Kidney (tissue), 14 donors: ENCODE measurements around the gene ZNF398. TPM values are rescaled to one million over a fixed set of nuclear protein-coding genes. Genes with fewer than 3 reads are reported as not detected.

Experiments used
- DNase-seq, 5 donors: peaks; one replicate each; pipeline ENCODE4 v3.0.0-alpha.2; 2013 to 2020
- FAIRE-seq: peaks from 2 replicates; lab custom pipeline; 2012; peaks lifted over from hg19 to GRCh38; lab: Jason Lieb, UNC
- H3K27ac ChIP-seq, 2 donors: one replicate each; pipeline ENCODE4 v1.7.0; 2013; ENCODE audit warnings: low read depth in 2 of 2, low read length in 2 of 2, inconsistent platforms in 1 of 2
- H3K27me3 ChIP-seq: one replicate; pipeline ENCODE4 v1.7.1; 2013; ENCODE audit warnings: low read length, inconsistent platforms; ENCODE audit not compliant: control insufficient read depth, insufficient read depth
- H3K36me3 ChIP-seq, 3 donors: one replicate each; pipeline versions ENCODE4 v1.7.0 to v1.7.1; 2013; ENCODE audit warnings: low read length in 3 of 3, control low read depth in 1 of 3, inconsistent platforms in 1 of 3; ENCODE audit not compliant: insufficient read depth in 3 of 3, control insufficient read depth in 2 of 3
- H3K4me1 ChIP-seq, 3 donors: one replicate each; pipeline versions ENCODE4 v1.7.0 to v1.7.1; 2013; ENCODE audit warnings: low read length in 3 of 3, inconsistent platforms in 1 of 3, low read depth in 1 of 3; ENCODE audit not compliant: control insufficient read depth in 2 of 3, insufficient read depth in 2 of 3
- H3K4me3 ChIP-seq, 3 donors: one replicate each; pipeline versions ENCODE4 v1.7.0 to v1.8.1; 2013; ENCODE audit warnings: low read length in 3 of 3, control low read depth in 1 of 3, inconsistent platforms in 1 of 3
- H3K9ac ChIP-seq, 3 donors: one replicate each; pipeline versions ENCODE4 v1.7.0 to v1.7.1; 2013; ENCODE audit warnings: low read length in 3 of 3, control low read depth in 1 of 3, inconsistent platforms in 1 of 3
- H3K9me3 ChIP-seq, 3 donors: one replicate each; pipeline versions ENCODE4 v1.7.0 to v1.7.1; 2013; ENCODE audit warnings: low read length in 3 of 3, control low read depth in 1 of 3, inconsistent platforms in 1 of 3; ENCODE audit not compliant: control insufficient read depth in 2 of 3, insufficient read depth in 1 of 3
- intact Hi-C: fragments of 100-400 bp; cut with DNase I; formaldehyde crosslinking; loops from one replicate; pipeline ENCODE4 v1.11.1; 2022
- polyA plus RNA-seq: library from polyadenylated mRNA; stranded (reverse); fragments of 350-450 nt; fragmentation: Illumina TruSeq; extraction: RNeasy Lipid Tissue Mini Kit (QIAGEN cat#74804); gene quantifications from one replicate; pipeline ENCODE4 v1.2.3, GENCODE V29; 2014; ENCODE audit warnings: low read depth, low replicate concordance; ENCODE audit not compliant: insufficient read depth
- total RNA-seq: library from RNA; stranded (reverse); fragmentation: NEBNext Ultra II Directional; extraction: Animal tissue kit (Norgen Biotek cat#: 25700); gene quantifications from one replicate; pipeline ENCODE4 v1.2.1, GENCODE V29; 2021
- TF ChIP-seq, protein P1 (sequence below): IDR thresholded peaks from 3 replicates; pipeline ENCODE4 v1.5.1; 2012; ENCODE audit warnings: mild to moderate bottlenecking, moderate library complexity, borderline replicate concordance; ENCODE audit not compliant: insufficient read depth; ENCODE audit errors: extremely low read depth
- donor health status: control.
- donor health status: control.
- donor health status: control.
- donor health status: control.
- donor health status: control.
- donor health status: DM: yes; HTN: yes; CAD: no.
- donor health status: Normal renal cell carcinoma (clear cell type).

Gene ZNF398
- total and polyA plus RNA-seq, 2 donors from 2014 or later = 3.2 to 12.6 TPM

DNA sequence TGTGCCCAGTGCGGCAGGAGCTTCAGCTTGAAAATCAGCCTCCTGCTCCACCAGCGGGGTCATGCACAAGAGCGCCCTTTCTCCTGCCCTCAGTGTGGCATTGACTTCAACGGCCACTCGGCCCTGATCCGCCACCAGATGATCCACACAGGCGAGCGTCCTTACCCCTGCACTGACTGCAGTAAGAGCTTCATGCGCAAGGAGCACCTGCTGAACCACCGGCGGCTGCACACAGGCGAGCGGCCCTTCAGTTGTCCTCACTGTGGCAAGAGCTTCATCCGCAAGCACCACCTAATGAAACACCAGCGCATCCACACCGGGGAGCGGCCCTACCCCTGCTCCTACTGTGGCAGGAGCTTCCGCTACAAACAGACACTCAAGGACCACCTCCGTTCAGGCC lies 32.0 kb downstream of the ZNF398 start:
- DNase-seq = no peak
- no peak for FAIRE-seq
- no peaks in the 10 kb centered on the region for H3K9me3 ChIP-seq
- no peaks in the 10 kb centered on the region for H3K27me3 ChIP-seq
- intact Hi-C loops = no loop called here
- TF ChIP-seq, protein P1, sequence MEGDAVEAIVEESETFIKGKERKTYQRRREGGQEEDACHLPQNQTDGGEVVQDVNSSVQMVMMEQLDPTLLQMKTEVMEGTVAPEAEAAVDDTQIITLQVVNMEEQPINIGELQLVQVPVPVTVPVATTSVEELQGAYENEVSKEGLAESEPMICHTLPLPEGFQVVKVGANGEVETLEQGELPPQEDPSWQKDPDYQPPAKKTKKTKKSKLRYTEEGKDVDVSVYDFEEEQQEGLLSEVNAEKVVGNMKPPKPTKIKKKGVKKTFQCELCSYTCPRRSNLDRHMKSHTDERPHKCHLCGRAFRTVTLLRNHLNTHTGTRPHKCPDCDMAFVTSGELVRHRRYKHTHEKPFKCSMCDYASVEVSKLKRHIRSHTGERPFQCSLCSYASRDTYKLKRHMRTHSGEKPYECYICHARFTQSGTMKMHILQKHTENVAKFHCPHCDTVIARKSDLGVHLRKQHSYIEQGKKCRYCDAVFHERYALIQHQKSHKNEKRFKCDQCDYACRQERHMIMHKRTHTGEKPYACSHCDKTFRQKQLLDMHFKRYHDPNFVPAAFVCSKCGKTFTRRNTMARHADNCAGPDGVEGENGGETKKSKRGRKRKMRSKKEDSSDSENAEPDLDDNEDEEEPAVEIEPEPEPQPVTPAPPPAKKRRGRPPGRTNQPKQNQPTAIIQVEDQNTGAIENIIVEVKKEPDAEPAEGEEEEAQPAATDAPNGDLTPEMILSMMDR = no peak
- H3K27ac ChIP-seq = no peak overlapping the region
- H3K4me1 ChIP-seq = peaks cover 0 to 2% (median 0%) of the 10 kb centered on the region in 3 donors
- H3K4me3 ChIP-seq = no peak overlapping the region
- H3K9ac ChIP-seq = no peak overlapping the region
- peaks cover 3 to 31% (median 18%) of the 10 kb centered on the region in 3 donors for H3K36me3 ChIP-seq

DNA sequence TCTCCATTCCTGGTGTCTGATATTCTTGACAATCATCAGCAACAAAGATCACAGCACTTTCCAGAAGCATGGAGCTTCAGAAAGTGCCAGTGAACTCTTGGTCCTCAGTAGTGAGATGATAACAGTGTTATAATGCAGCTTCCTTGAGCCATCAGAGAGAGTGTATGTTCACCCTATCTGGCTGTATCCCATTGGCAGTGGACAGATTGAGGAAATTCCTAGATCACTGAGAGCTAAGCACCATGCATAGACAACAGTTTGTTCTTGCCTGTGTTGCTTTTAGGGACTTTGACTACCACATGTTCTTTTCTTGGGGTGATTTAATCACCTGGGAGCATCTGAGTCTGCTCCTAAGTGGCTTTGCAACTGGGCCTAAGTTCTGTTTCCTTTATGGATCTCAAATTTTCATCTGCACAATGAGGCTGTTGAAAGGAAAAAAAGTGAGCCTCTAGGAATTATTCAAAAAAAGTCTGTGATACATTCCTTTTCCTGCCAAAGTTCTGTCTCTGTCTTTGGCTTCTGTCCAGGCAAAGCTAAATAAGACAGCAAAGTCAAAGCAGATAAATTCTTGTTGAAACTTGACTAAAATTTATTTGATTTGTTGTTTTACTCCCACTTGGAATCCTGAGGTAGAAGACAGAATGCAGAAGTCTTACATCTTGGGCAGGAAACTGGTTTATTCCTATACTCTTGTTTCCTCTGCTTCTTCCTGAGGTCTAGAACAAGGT lies 33.6 kb downstream of the ZNF398 start:
- Histone ChIP-seq H3K4me1 (peaks cover 0 to 2% (median 0%) of the 10 kb centered on the region in 3 donors), H3K36me3 (peaks cover 3 to 31% (median 18%) of the 10 kb centered on the region in 3 donors), H3K9ac (no peak overlapping the region), H3K4me3 (no peak overlapping the region), H3K27ac (no peak overlapping the region), H3K9me3 (no peaks in the 10 kb centered on the region), H3K27me3 (no peaks in the 10 kb centered on the region)
- intact Hi-C loops = no loop called here
- TF ChIP-seq, protein P1 = no peak
- no peak for FAIRE-seq
- peak in 1 of 5 donors; percentile 35 for DNase-seq

DNA sequence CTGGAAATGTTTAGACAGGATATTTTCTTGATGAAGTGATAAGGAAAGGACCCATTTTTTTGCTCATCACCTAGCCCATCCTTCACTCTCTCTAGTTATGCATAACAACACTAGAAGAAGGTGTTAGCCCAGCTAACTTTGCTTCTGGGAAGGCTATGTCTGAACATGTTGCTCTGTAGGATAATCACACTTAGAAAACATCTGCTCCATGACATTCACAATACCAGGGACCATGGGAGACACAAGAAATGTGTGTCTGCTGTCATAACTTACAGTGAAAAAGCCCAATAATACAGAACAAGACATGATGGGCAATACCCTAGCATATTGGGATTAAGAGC lies 34.2 kb downstream of the ZNF398 start:
- no peak for FAIRE-seq
- intact Hi-C loops = no loop called here
- Histone ChIP-seq H3K9me3 (no peaks in the 10 kb centered on the region), H3K4me1 (peaks cover 0 to 2% (median 0%) of the 10 kb centered on the region in 3 donors), H3K27me3 (no peaks in the 10 kb centered on the region), H3K9ac (no peak overlapping the region), H3K36me3 (peaks cover 3 to 30% (median 18%) of the 10 kb centered on the region in 3 donors), H3K27ac (no peak overlapping the region), H3K4me3 (no peak overlapping the region)
- no peak for DNase-seq
- TF ChIP-seq, protein P1 = no peak
